Measurements from ENCODE around the gene MIPEP.

DNA sequence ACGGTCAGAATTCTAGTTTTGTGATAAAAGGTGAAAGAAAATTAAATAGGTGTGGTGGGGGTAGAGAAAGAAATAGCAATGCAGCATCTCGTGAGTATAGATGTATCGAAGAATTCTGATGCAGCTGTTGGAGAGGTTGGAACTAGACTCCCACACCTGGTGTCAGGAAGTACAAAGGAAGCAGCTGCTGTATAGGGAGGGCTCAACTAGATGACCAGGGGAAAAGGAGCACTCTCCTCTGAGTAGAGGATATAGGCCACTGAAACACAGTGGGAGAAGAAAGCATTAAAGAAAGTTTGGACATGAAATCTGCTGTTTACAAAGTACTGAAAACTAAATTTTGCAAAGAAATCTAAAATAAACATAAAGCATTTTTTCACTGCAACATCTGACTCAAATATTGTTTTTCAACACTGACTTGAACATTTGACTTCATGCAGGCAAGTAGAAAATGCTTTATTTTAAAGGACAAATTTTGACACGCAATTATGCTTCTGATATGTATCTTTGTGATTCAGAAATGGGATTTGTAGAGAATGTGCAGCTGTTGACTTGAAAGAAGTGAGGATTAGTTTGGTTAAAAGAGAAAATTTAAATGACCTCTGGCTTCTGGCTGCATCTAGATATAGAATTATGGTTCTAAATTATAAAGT is 82.2 kb downstream of the MIPEP start:
- TF ChIP-seq, protein P1, sequence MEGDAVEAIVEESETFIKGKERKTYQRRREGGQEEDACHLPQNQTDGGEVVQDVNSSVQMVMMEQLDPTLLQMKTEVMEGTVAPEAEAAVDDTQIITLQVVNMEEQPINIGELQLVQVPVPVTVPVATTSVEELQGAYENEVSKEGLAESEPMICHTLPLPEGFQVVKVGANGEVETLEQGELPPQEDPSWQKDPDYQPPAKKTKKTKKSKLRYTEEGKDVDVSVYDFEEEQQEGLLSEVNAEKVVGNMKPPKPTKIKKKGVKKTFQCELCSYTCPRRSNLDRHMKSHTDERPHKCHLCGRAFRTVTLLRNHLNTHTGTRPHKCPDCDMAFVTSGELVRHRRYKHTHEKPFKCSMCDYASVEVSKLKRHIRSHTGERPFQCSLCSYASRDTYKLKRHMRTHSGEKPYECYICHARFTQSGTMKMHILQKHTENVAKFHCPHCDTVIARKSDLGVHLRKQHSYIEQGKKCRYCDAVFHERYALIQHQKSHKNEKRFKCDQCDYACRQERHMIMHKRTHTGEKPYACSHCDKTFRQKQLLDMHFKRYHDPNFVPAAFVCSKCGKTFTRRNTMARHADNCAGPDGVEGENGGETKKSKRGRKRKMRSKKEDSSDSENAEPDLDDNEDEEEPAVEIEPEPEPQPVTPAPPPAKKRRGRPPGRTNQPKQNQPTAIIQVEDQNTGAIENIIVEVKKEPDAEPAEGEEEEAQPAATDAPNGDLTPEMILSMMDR (IDR thresholded peaks at IDR 0.05), result no peak
- TF ChIP-seq EP300 (IDR thresholded peaks at IDR 0.05; ENCODE audit: low read depth) (no peak), POLR2AphosphoS5 (IDR thresholded peaks at IDR 0.05) (no peak), POLR2A (IDR thresholded peaks at IDR 0.05) (no peak)

Data from transverse colon (tissue), 4 donors.